ENCODE measurements around the gene PLA2G15. TPM values are rescaled to one million over a fixed set of nuclear protein-coding genes. Genes with fewer than 3 reads are reported as not detected.

Gene PLA2G15
- total and polyA plus RNA-seq, 2 of the 13 experiments (the other 11 are each of a cell fraction or from before 2014, with no cell fraction given): 14.4 to 23.7 TPM

GRCh38 chr16:68234188-68235107 is 10.7 kb upstream of the PLA2G15 start (continued):
- TF ChIP-seq AHDC1 (CRISPR knock-in tag; IDR thresholded peaks at IDR 0.05; ENCODE audit: borderline replicate concordance) (no peak), HNRNPH1 (optimal IDR thresholded peaks at IDR 0.05; ENCODE audit: low read depth, low read length) (no peak), CHD4 (IDR thresholded peaks at IDR 0.05; ENCODE audit: borderline replicate concordance, low read length) (peak; percentile 59; the same call in 1 of the 2 replicates), FOXM1 (CRISPR knock-in tag; IDR thresholded peaks at IDR 0.05) (no peak), SKIL (CRISPR knock-in tag; IDR thresholded peaks at IDR 0.05; ENCODE audit: borderline replicate concordance) (peak; percentile 95), ZNF883 (CRISPR knock-in tag; IDR thresholded peaks at IDR 0.05; ENCODE audit: not compliant biosample characterization) (no peak), NFE2L2 (IDR thresholded peaks at IDR 0.05; ENCODE audit: low read length) (no peak), MXD4 (CRISPR knock-in tag; IDR thresholded peaks at IDR 0.05) (no peak), ZIK1 (CRISPR knock-in tag; IDR thresholded peaks at IDR 0.05; ENCODE audit: borderline replicate concordance, low read depth) (no peak), KMT2B (CRISPR knock-in tag; IDR thresholded peaks at IDR 0.05) (no peak), ZNF451 (CRISPR knock-in tag; IDR thresholded peaks at IDR 0.05) (peak; percentile 50; the same call in 1 of the 2 replicates), TMF1 (CRISPR knock-in tag; IDR thresholded peaks at IDR 0.05; ENCODE audit: low read depth) (no peak), NPAS2 (CRISPR knock-in tag; IDR thresholded peaks at IDR 0.05; ENCODE audit: borderline replicate concordance) (no peak), HOXD1 (CRISPR knock-in tag; IDR thresholded peaks at IDR 0.05) (peak; percentile 25; the same call in 1 of the 2 replicates), ZNF574 (CRISPR knock-in tag; IDR thresholded peaks at IDR 0.05) (no peak; the same call in none of the 2 replicates), MAFG (CRISPR knock-in tag; IDR thresholded peaks at IDR 0.05) (no peak), THYN1 (CRISPR knock-in tag; IDR thresholded peaks at IDR 0.05; ENCODE audit: borderline replicate concordance, low read depth) (no peak), ZNF660 (CRISPR knock-in tag; IDR thresholded peaks at IDR 0.05; ENCODE audit: borderline replicate concordance, low read depth) (no peak)

Measured in HepG2 (cell line).